HG02642 (cell line): ENCODE data around the gene SHC3.
A peak's percentile ranks its signal among the peaks of the same experiment; 100 is the strongest.

Source experiments
- ATAC-seq: cut with Tn5 transposase; IDR thresholded peaks from one replicate; pipeline ENCODE4 v1.9.1; 2021; ENCODE audit warnings: mild to moderate bottlenecking; ENCODE audit not compliant: unreplicated experiment, poor library complexity

Gene SHC3

DNA sequence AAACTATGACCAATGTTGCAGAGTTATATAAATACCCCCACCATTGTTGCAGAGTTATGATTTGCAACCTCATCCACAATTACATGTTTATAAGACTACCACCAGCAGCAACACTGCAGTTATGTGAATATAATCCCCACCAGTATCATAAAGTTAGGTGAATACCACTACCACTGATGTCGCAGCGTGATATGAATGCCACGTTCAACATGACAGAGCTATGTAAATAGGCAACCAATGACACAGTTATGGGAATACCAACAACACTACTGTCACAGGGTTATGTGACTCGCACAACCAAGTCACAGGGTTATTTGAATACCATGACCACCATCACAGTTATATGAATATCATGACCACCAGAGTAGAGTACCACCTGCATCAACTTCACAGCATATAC, 63.9 kb downstream of the SHC3 start:
- ATAC-seq: no peak

DNA sequence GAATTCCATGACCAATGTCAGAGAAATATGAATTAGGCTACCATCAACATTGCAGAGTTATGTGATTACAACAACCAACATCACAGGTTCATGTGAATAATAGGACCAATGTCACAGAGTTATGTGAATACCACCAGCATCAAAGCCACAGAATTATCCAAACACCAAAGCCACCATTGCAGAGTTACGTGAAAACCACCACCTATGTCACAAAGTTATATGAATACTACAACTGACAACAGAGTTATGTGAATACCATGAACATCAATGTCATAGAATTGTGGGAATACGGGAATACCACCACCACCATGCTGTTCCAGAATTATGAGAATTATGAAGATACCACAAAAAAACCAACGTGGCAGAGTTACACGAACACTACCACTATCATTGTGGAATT, 64.8 kb downstream of the SHC3 start:
- no peak for ATAC-seq

DNA sequence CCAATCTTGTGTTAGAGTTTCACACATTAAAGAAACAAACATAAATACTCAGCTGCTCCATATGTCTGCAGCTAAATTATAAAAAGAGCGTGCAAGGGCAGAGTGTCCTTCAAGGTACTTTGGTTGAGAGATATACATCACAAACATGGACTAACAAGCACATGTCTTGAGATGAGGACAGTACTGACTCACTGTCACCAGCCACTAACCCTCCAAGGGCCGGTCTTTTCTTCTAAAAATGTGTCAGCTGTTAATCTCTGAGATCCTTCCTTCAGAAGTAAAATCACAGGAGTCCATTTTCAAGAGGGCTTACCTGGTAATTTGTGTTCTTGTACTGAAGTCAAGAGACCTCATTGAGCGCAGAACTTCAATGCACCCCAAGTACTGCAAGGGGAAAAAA, 66.4 kb downstream of the SHC3 start:
- ATAC-seq: no peak

DNA sequence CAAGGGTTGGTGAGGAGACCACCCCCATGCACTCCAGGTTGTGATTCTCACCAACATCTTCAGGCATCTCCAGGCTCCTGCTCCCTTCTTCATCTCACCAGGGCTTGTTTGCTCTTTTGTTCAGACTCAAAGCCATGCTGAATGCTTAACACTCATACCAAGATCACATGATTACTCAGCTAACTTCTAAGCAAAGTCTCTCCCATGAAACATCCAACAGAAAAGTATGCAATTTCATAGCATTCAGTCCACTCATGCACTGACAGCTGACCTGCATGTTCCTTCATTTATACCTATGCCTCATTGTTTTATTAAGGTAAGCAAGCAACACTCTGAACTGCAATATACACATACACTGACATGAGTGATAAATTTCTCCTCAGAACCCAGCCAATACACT, 69.0 kb downstream of the SHC3 start:
- no peak for ATAC-seq

- ATAC-seq: no peak
Measured at GRCh38 chr9:89107406-89107805, 71.2 kb downstream of the SHC3 start.

- no peak for ATAC-seq
Measured at GRCh38 chr9:89106224-89106851, 72.3 kb downstream of the SHC3 start.

DNA sequence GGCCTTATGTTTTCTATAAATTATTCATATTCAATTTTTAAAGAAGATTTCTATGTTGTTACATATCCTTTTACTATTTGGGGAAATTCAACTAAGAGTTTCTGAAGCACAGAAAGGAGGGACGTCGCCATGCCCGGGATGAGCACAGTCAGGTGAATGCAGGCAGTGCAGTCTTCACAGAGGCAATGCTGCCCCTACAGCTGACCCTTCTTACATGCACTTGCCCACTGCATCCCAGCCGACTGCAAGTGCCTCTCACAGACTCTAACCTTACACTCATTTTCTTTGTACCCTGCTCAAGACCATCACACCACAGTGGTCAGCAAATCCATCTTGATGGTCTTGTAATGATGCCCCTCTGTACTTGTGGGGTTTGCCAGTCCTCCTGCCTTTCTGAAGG, 73.8 kb downstream of the SHC3 start:
- ATAC-seq: no peak

DNA sequence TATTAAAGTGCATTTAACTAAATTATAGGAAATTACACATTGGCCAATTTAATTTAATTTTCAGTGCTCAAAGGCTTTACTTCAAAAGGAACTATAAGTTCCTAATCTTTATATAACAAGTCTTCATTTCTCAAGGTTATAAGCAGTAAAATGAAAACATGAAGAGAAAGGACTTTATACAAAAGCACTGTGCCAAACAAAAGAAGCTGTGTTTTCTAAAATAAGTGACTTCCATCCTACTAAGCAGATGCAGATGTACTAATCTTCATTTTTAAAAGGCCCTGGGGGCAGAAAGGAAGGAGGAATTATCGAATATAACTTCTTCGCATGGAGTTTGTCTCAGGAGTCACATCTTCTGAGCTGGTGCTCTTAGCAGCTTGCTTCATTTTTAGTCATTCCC, 81.4 kb downstream of the SHC3 start:
- no peak for ATAC-seq

- ATAC-seq: no peak
Measured at GRCh38 chr9:89096807-89097206, 81.8 kb downstream of the SHC3 start.

DNA sequence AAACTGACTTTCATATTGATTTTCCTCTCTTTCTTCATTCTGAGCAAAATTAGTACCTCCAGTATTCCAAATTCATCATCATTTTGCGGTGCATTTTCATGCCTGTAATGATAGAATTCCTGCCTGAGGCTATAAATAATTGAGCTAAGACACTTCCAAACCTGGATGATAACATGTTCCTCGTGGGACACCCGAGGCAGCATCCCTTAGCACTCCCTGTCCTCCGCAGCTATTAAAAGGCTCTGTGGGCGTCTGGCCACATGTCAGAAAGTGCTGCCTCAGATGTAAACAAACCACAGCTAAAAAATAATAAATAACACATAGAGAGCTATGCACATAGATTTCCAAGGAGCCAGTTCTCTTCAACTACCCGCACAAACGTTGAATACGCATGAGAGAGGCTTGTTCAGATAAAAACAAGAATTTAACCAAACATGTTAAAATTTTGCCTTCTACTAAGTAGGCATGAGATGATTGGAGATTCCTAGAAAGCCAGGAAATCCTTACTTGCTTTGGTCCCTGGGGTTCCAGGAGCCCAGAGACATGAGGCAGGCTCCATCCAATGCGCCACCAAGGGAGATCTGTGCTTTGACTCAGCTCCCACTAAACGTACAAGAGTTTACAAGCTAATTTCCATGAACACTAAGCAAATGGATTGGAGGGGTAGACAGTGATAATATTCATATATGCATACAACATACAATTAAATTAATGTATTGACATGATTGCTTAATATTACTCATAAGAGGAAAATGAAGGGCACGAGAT, 82.7 kb downstream of the SHC3 start:
- ATAC-seq: no peak

- ATAC-seq: no peak
Measured at GRCh38 chr9:89093201-89093975, 85.2 kb downstream of the SHC3 start.

DNA sequence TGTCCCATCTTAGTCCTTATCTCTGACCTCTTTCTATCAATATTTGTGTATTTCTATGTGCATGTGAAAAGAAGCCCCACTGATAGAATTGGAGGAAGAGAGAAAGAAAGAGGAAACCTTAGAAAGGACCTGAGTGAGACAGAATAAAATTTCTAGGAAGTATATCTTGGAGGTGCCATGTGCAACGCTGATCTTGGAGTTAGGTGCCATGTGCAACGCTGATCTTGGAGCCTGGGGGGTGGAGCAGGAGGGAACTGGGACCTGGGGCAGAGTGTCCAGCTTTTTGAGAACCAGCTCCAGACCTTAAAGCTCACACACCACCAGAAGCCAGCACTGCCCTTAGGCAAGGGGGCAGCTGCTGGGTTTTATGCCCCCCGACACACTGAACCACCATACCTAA, 89.4 kb downstream of the SHC3 start:
- no peak for ATAC-seq

DNA sequence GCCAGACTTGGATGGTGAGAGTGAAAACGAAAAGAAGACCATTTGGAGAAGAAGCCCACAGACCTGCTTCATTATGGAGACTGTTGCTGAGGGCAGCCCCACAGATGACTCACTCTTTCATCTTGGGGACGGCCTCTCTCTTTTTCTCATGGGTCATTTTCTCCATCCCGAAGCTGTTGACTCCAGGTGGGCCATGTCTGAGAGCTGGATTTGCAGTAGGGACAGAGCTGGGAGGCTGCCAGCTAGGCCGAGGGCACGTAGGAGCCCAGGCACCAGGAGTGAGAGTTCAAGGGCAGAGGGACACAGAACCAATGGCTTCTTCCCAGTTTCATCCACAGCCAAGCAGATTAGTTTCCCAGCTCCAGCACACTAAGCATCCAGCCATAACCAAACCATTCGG, 95.0 kb downstream of the SHC3 start:
- no peak for ATAC-seq

DNA sequence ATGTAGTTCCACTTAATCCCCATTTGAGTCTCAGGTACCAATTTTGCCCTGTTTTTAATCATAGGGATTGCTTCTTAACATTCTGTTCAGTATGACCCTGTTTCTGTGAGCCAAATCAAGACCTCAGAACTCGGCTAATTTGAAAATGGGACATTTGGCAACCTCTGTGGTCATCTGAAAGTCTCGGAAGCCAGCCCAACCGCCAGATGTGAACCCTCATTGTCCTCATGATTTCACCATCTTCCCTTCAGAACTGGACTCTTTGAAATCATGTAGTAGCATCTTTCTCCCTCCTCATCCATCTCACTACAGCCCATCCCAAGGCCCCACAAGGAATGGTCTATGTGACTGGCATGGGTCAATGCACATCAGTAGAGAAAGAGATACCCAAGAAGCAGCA, 98.4 kb downstream of the SHC3 start:
- no peak for ATAC-seq

DNA sequence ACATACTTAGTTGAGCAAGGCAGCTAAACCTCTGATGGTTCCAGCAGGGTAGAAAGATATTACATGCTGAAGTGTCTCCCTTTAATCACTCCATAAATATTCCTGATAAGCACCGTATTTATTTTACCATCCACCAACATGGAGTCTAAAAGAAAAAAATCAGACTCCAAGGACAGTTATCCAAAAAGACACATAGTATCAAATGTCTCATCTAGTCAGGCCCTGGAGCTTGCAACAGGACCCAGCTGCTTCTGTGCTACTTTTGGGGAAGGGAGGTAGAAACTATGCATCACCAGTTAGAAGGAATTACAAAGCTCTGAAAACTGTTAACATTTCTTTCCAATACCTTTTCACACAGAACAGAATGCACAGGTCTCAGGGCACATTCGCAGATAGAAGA, 99.2 kb downstream of the SHC3 start:
- ATAC-seq: no peak

DNA sequence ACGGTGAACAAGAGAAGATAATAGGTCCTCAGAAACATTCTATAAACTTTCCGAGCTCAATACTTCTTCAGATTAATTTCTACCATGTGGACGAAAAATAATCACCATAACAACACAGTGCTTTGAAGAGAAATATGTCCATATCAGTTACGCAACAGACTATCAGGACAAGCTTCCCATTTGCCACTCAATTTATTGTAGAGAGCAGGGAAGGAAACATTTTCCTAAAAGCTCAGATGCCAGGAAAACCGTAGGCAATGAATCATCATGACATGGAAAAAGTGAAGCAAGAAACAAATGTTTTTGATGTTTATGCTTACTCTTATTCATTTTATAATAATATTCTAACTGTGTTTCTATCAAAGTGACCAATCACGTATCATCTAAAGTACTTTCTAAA, 99.8 kb downstream of the SHC3 start:
- no peak for ATAC-seq

DNA sequence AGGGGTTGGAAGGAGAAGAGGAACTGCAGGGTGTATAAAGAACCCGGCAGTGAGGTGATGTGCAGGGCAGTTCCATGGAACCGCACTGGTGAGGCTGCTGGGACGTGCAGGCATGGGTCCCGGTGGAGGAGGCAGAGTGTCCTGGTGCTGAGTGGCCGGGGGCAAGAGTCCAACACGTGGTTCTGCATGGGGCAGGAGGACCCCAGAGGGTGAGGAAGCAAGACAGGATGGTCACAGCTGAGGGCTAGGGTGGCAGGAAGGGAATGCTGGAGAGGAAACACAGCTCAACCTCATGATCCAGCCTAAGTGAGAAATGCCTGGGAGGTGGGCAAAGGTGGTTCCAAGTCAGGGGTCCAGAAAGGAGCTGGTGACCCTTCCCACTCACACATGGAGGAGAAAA, 100.2 kb downstream of the SHC3 start:
- ATAC-seq: no peak

DNA sequence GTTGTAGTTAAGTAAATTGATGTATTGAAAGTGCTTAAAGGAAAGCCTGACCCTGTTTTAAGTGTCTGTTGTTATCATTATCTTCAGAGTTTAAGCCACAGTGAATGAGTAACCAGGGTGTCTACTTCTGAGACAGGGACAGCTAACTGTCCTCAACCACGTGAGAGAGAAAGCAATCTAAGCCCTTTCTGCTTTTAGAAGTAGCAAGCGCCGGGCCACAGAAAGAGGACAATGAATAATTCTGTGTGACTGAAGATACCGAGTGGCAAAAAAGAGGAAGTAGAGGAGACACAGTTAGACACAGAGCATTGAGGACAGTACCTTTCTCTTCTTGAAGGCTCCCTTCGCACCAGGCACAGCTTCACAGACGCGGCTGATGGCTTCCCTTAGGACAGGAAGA, 101.1 kb downstream of the SHC3 start:
- ATAC-seq: peak; percentile 64

GRCh38 chr9:89073397-89073796, 105.2 kb downstream of the SHC3 start:
- no peak for ATAC-seq

GRCh38 chr9:89071591-89071990, 107.0 kb downstream of the SHC3 start:
- ATAC-seq: no peak

GRCh38 chr9:89066835-89067234, 111.8 kb downstream of the SHC3 start:
- ATAC-seq: no peak
